Measurements from ENCODE around the gene ARG2.

DNA sequence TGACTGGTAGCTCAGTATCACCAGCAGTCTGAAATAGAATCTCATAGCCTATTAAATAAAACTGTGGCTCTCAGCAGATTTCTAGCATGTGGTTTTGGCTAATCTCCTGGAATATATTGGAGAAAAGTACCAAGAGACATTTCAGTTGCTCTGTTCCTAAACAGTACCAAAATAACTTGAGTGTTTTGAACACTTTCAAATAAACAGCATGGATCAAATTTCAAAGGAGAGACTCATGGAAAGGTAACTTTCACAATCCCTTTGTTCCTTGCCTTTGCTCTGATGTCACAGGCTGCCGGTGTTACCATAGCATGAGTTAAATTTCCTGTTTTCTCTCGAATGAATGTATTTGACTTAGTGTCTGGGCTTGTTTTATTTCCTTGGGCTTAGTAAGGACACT is 3.4 kb downstream of the ARG2 start:
- TF ChIP-seq, protein P1, sequence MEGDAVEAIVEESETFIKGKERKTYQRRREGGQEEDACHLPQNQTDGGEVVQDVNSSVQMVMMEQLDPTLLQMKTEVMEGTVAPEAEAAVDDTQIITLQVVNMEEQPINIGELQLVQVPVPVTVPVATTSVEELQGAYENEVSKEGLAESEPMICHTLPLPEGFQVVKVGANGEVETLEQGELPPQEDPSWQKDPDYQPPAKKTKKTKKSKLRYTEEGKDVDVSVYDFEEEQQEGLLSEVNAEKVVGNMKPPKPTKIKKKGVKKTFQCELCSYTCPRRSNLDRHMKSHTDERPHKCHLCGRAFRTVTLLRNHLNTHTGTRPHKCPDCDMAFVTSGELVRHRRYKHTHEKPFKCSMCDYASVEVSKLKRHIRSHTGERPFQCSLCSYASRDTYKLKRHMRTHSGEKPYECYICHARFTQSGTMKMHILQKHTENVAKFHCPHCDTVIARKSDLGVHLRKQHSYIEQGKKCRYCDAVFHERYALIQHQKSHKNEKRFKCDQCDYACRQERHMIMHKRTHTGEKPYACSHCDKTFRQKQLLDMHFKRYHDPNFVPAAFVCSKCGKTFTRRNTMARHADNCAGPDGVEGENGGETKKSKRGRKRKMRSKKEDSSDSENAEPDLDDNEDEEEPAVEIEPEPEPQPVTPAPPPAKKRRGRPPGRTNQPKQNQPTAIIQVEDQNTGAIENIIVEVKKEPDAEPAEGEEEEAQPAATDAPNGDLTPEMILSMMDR (IDR thresholded peaks at IDR 0.05; ENCODE audit: low read depth, low read length, poor library complexity, severe bottlenecking), result no peak
- no peak for TF ChIP-seq EZH2phosphoT487 (IDR thresholded peaks at IDR 0.05; ENCODE audit: borderline replicate concordance, low read length)
